Osteocyte (in vitro differentiated cells): ENCODE data around the gene GPR157. TPM values are rescaled to one million over a fixed set of nuclear protein-coding genes. Genes with fewer than 3 reads are reported as not detected.

Source experiments
- DNase-seq: peaks from one replicate; pipeline ENCODE4 v3.0.0; 2021; ENCODE audit warnings: mixed read lengths; ENCODE audit not compliant: unreplicated experiment; ENCODE audit errors: extremely low spot score
- H3K27ac Mint-ChIP-seq: one replicate; pipeline ENCODE4 v1.8.0; 2021; ENCODE audit warnings: mild to moderate bottlenecking, mixed read lengths; ENCODE audit not compliant: unreplicated experiment
- H3K27me3 Mint-ChIP-seq: one replicate; pipeline ENCODE4 v1.8.0; 2021; ENCODE audit warnings: mixed read lengths; ENCODE audit not compliant: unreplicated experiment
- H3K36me3 Mint-ChIP-seq: one replicate; pipeline ENCODE4 v1.8.0; 2021; ENCODE audit warnings: mixed read lengths; ENCODE audit not compliant: unreplicated experiment
- H3K4me1 Mint-ChIP-seq: one replicate; pipeline ENCODE4 v1.8.0; 2021; ENCODE audit warnings: mixed read lengths; ENCODE audit not compliant: unreplicated experiment
- H3K4me3 Mint-ChIP-seq: one replicate; pipeline ENCODE4 v1.8.0; 2021; ENCODE audit warnings: mild to moderate bottlenecking, moderate library complexity, mixed read lengths; ENCODE audit not compliant: unreplicated experiment
- H3K9me3 Mint-ChIP-seq: one replicate; pipeline ENCODE4 v1.8.0; 2021; ENCODE audit warnings: mixed read lengths; ENCODE audit not compliant: unreplicated experiment
- total RNA-seq: library from RNA; stranded (reverse); gene quantifications from 2 replicates; pipeline ENCODE4 v1.2.1, GENCODE V29; 2021
- TF ChIP-seq, protein P1 (sequence below): fragments of 200-600 bp; sonication (generic); IDR thresholded peaks from 2 replicates; pipeline ENCODE4 v1.5.0; 2021; ENCODE audit warnings: antibody characterized with exemption, mild to moderate bottlenecking, moderate library complexity

Gene GPR157
- total RNA-seq, 1 donor from 2014 or later, result 4.1 TPM

DNA sequence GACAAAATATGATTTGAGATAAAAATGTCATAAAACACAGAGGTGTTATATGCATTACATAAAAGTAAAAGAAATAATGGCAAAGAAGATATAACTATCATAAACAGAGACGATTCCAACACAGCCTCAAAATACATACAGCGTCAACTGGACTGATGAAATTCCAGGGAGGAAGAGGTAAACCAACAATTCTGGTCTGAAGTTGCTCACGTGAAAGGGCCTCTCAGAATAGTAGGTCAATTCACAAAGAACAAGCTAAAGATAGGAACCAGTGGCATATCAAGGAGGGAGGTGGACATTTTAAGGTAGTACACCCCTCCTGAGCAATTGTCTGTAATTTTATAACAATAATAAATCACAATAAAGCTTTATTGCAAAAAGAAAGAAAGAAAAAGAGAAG is 78.1 kb downstream of the GPR157 start:
- TF ChIP-seq, protein P1, sequence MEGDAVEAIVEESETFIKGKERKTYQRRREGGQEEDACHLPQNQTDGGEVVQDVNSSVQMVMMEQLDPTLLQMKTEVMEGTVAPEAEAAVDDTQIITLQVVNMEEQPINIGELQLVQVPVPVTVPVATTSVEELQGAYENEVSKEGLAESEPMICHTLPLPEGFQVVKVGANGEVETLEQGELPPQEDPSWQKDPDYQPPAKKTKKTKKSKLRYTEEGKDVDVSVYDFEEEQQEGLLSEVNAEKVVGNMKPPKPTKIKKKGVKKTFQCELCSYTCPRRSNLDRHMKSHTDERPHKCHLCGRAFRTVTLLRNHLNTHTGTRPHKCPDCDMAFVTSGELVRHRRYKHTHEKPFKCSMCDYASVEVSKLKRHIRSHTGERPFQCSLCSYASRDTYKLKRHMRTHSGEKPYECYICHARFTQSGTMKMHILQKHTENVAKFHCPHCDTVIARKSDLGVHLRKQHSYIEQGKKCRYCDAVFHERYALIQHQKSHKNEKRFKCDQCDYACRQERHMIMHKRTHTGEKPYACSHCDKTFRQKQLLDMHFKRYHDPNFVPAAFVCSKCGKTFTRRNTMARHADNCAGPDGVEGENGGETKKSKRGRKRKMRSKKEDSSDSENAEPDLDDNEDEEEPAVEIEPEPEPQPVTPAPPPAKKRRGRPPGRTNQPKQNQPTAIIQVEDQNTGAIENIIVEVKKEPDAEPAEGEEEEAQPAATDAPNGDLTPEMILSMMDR, result no peak
- H3K9me3 Mint-ChIP-seq, result no peaks in the 10 kb centered on the region
- H3K27me3 Mint-ChIP-seq, result peaks cover 33% of the 10 kb centered on the region
- H3K36me3 Mint-ChIP-seq, result no peaks in the 10 kb centered on the region
- no peak overlapping the region for H3K27ac Mint-ChIP-seq
- H3K4me3 Mint-ChIP-seq, result no peak overlapping the region
- DNase-seq, result no peak
- no peaks in the 10 kb centered on the region for H3K4me1 Mint-ChIP-seq

Other genes with a start within 250 kb of the GPR157 start
- gene CA6, start 183.2 kb downstream of the GPR157 start, total RNA-seq, result not detected in 2 replicates
- not detected in 2 replicates for gene SLC2A7, start 102.7 kb downstream of the GPR157 start, total RNA-seq
- 0.39 TPM in 1 of 2 replicates, not detected in the other for gene SLC2A5, start 59.5 kb downstream of the GPR157 start, total RNA-seq
- gene H6PD, start 105.7 kb upstream of the GPR157 start, total RNA-seq, result 48.4 and 52.4 TPM in 2 replicates
- gene SPSB1, start 163.8 kb upstream of the GPR157 start, total RNA-seq, result 52.8 and 63.2 TPM in 2 replicates